ENCODE results near the gene PLEKHJ1.
A peak's percentile ranks its signal among the peaks of the same experiment; 100 is the strongest.

The PLEKHJ1 gene

DNA sequence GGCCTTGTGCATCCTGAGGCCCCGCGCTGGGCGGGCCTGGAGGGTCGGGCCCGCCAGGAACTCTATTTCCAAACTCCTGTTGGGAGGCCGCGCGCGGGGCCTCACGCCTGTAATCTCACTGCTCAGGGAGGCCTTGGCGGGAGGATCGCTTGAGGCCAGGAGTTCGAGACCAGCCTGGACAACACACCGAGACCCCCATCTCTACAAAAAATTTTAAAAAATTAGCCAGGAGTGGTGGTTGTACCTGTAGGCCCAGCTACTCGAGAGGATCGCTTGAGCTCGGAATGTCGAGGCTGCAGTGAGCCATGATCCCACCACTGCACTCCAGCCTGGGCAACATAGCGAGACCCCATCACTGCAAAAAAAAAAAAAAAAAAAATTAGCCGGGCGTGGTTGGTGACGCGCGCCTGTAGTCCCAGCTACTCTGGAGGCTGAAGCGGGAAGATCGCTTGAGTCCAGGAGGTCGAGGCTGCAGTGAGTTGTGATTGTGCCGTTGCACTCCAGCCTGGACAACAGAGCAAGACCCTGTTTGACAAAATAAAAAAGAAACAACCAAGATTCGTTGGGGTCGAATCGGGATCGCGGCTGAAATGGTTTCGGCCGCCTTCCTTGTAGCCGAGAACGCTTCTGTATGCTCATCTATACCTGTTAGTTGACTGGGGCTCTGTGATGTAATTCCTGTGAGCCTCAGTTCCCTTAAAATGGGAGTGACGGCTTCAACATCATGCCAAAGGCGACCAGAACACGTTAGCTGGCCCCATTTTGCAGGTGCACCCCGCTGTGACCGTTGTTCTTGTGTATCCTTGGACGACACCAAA lies 1.1 kb upstream of the PLEKHJ1 start:
- TF ChIP-seq TAF1 (IDR thresholded peaks at IDR 0.05; ENCODE audit: borderline replicate concordance, low read depth, low read length) (no peak), POLR2A (IDR thresholded peaks at IDR 0.05; ENCODE audit: low read depth, low read length) (0 out of 2 replicates have a peak, but pooled peaks have one; percentile 26)
- no peak for FAIRE-seq
- no peak for DNase-seq (ENCODE audit: insufficient read length)

DNA sequence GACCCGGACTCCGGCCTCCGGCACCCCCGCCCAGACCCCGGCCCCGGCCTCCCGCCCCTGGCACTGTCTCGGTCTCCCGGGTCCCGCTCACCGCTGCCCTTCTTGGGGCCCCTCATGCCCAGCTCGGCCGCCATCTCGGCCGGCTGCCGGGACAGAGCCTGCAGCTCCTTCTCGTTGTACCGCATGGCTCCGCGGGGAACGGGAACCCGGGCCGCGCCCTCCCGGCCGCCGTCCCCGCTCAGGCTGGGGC lies 140 bp downstream of the PLEKHJ1 start:
- DNase-seq (ENCODE audit: insufficient read length) (no peak), FAIRE-seq (no peak)
- TF ChIP-seq TAF1 (IDR thresholded peaks at IDR 0.05; ENCODE audit: borderline replicate concordance, low read depth, low read length) (peak; percentile 32; the same call in 1 of the 2 replicates), POLR2A (IDR thresholded peaks at IDR 0.05; ENCODE audit: low read depth, low read length) (peak; percentile 23; the same call in 1 of the 2 replicates), POLR2AphosphoS5 (IDR thresholded peaks at IDR 0.05; ENCODE audit: low read depth, low read length) (peak; percentile 8; the same call in 1 of the 2 replicates)

DNA sequence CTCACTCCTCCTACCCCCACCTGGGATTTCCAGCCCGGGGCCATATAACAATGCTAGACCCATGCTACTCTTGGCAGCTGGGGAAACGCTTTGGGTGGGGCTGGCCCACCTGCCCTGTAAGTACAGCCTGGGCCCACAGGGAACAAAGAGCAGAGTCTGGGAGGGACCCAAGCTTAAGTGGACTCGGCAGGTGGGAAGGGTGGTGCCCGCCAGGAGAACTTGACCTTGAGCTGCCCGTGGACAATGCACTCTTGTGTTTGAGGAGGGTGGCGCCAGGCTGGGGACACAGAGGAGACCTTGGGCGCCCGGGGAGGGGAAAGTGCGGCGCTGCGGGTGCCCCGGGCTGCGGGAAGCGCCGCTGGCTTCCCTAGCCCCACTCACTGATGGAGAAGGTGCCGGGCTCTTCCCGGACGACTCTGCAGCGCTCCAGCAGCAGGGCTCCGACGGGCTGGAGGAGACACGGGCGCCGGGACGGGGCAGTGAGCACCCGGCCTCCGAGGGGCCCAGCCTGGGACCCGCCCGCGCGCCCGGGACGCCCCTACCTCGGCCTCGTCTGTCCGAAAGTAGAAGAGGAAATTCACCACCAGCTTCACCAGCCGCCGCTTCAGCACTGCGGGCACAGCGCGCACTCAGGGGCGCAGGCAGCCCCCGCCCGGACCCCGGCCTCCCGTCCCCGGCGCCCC lies 607 bp downstream of the PLEKHJ1 start:
- FAIRE-seq = peak; percentile 51
- DNase-seq (ENCODE audit: insufficient read length) = no peak
- no peak for TF ChIP-seq TAF1 (IDR thresholded peaks at IDR 0.05; ENCODE audit: borderline replicate concordance, low read depth, low read length)
- no peak for TF ChIP-seq POLR2AphosphoS5 (IDR thresholded peaks at IDR 0.05; ENCODE audit: low read depth, low read length)
- TF ChIP-seq POLR2A (IDR thresholded peaks at IDR 0.05; ENCODE audit: low read depth, low read length) = peak; percentile 28; the same call in 1 of the 2 replicates

DNA sequence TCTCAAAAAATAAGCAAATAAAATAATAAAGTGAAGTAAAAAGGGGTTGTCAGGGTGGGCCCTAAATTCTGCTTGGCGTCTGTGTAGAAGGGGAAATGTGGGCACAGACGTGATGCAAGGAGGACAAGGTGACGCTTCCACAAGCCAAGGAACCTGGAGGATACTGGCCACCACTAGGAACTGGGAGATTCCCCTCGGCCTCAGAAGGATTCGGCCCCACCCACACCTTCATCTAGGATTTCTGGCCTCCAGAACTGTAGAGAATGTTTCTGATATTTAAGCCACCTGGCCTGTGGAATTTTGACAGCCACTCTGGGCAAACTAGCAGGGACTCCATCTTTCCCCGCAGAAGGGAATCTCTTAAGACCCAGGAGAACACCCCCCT lies 1.1 kb downstream of the PLEKHJ1 start:
- TF ChIP-seq TAF1 (IDR thresholded peaks at IDR 0.05; ENCODE audit: borderline replicate concordance, low read depth, low read length) = no peak
- TF ChIP-seq POLR2AphosphoS5 (IDR thresholded peaks at IDR 0.05; ENCODE audit: low read depth, low read length) = no peak
- no peak for TF ChIP-seq POLR2A (IDR thresholded peaks at IDR 0.05; ENCODE audit: low read depth, low read length)
- no peak for FAIRE-seq
- DNase-seq (ENCODE audit: insufficient read length) = no peak

DNA sequence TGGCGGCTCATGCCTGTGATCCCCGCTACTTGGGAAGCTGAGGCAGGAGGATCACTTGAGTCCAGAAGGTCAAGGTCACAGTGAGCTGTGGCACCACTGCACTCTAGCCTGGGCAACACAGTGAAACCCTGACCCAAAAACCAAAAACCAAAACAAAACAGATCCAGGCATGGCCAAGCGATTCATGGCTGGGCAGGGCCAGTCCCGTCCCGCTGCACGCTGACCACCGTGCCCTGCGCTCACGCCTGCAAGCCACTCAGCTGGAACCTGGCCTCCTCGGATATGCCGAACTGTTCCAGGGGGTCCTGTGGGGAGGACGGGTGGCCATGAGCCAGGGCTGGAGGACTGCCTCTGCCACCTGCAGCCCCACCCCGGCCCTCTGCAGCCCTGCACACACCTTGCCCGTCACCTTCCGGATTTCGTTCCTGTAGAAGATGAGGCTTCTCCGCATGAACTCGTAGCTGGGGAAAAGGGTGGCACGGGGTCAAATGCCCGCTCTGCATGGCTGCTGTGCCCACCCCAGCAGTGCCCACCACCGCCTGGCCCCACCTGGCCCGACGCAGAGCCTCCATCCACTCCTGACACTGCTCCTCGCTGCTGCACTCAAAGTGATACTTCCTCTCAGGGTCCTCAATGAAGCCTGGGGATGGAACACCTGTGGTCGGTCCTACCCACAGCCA lies 2.4 kb downstream of the PLEKHJ1 start:
- FAIRE-seq = no peak
- TF ChIP-seq POLR2A (IDR thresholded peaks at IDR 0.05; ENCODE audit: low read depth, low read length) = no peak
- TF ChIP-seq POLR2AphosphoS5 (IDR thresholded peaks at IDR 0.05; ENCODE audit: low read depth, low read length) = 0 out of 2 replicates have a peak, but pooled peaks have one; percentile 16
- DNase-seq (ENCODE audit: insufficient read length) = no peak

DNA sequence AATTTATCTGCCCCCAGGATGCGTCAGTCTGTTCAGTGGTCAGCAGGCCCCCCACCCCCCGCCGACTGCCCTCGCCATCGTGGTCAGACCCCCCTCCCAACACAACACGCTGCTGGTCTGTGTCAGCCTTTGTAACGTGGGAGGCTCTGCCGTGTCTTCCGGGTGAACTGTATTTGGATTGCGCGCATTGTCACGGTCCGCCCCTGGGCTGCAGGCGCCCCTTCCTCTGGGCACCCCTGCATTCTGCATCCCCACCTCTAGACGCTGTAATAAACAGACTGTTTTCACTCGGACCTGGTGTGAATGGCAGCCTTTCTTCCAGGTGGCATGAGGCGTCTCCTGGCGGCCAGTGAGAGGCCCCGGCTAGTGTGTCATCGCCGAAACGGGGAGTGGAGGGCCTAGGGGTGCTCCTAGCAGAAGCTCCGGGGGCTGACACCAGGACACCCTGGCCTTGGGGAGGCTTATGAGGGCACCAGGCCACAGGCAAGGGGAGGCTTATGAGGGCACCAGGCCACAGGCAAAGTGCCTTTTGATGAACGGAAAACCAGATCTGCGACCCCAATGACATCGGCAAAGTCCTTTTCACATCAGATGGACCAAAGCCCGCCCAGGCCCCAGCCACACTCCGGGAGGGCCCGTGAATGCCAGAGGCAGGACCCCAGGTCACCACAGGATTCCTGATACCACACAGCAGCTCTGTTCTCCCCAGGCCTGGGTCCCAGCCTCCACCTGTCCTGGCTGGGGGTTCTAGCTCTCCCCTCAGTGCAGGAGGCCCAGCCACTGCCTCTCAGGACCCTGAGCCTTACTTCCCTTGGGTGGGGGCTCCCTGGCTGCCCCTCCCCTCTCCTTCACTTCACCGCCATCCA lies 3.6 kb downstream of the PLEKHJ1 start:
- DNase-seq (ENCODE audit: insufficient read length) (no peak), FAIRE-seq (no peak)
- TF ChIP-seq POLR2A (IDR thresholded peaks at IDR 0.05; ENCODE audit: low read depth, low read length) = no peak; the same call in none of the 2 replicates
- no peak for TF ChIP-seq TAF1 (IDR thresholded peaks at IDR 0.05; ENCODE audit: borderline replicate concordance, low read depth, low read length)
- TF ChIP-seq POLR2AphosphoS5 (IDR thresholded peaks at IDR 0.05; ENCODE audit: low read depth, low read length) = no peak

DNA sequence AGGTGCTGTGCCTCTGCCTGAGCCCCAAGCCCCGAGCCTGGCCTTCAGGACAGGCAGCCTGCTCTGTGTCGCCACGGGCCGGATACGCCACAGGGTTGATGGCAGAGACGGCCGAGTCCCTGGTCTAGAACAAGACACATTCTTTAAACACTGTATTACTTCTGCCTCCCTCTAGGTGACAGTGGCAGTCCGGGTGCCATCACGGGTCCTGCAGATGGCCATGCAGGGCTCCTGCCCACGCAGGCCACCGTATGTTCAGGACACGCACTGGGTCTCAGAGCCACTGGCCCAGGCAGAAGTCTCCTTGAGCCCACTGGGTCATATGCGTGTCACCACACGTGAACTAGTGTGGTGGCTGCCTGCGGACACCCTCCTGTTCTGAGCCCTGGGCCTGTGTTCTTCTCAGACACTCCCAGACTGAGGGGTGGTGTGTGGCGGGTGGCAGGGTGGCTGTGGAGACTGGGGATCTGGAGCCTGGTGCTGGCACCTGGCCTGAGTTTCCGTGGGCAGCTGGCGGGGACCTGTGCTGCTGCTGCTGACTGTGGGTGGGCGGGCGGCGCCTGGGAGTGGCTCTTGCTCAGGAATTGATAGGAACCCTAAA lies 4.4 kb downstream of the PLEKHJ1 start:
- TF ChIP-seq POLR2AphosphoS5 (IDR thresholded peaks at IDR 0.05; ENCODE audit: low read depth, low read length) (peak; percentile 73), TAF1 (IDR thresholded peaks at IDR 0.05; ENCODE audit: borderline replicate concordance, low read depth, low read length) (no peak), POLR2A (IDR thresholded peaks at IDR 0.05; ENCODE audit: low read depth, low read length) (peak; percentile 44)
- FAIRE-seq (peak; percentile 24), DNase-seq (ENCODE audit: insufficient read length) (no peak)

DNA sequence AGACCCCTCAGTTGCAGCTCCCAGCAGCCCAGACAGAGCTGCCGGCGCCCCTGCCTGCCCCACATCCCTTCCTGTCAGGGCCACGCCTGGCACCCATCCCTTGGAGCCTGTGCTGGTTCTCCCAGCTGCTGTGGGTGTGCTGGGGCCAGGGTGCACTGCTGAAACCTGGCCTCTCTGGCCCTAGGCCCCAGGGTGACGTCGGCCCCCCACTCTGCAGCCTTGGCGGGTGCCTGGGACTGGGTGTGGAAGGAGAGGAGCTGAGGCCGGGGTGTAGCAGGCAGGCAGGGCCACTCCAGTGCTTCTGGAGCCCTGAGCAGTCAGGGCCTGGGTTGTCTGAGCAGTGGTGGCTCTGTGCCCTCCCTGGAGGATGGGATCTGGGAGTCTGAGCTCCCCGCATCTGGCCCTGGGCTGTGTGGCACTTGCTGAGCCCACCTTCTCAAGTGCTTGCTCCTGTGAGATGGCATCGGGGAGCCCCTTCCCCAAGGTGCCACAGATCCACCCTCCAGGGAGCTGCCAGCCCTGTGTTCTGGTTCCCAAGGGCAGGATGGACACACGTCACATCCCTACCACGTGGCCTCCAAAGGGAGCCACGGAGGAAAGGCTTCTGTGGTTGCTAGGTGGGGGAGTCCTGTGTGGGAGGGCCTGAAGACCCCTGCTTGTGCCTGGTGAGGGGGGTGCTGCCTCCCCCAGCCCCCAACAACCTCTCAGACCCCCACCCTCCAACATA lies 5.2 kb downstream of the PLEKHJ1 start:
- DNase-seq (ENCODE audit: insufficient read length) (no peak), FAIRE-seq (no peak)
- TF ChIP-seq POLR2A (IDR thresholded peaks at IDR 0.05; ENCODE audit: low read depth, low read length) = no peak; the same call in 1 of the 2 replicates
- TF ChIP-seq TAF1 (IDR thresholded peaks at IDR 0.05; ENCODE audit: borderline replicate concordance, low read depth, low read length) = no peak
- no peak; the same call in 1 of the 2 replicates for TF ChIP-seq POLR2AphosphoS5 (IDR thresholded peaks at IDR 0.05; ENCODE audit: low read depth, low read length)

DNA sequence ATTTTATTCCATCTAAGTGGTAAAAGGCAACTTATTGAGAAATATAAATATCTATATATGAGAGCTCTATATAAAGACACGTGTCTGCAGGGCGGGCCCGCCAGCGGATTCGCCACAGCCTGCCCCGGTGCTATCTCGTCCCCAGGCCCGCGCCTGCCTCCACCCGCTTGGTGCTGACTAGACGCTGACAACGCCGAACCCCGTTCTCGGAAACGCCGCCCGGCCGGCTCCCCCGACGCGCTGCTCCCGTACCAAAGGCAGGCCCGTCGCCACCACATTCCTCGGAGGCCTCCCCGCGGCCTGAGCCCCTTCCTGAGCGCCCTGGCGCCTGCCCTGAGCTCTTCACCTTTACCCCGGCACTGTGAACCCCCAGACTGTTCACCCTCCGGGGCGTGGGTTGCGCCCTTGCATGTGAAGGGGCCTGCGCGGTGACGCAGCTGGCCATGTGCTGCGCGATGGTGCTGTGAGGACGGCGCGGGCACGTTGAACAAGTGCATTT lies 6.0 kb downstream of the PLEKHJ1 start:
- FAIRE-seq (no peak), DNase-seq (ENCODE audit: insufficient read length) (no peak)
- no peak for TF ChIP-seq POLR2AphosphoS5 (IDR thresholded peaks at IDR 0.05; ENCODE audit: low read depth, low read length)
- no peak for TF ChIP-seq TAF1 (IDR thresholded peaks at IDR 0.05; ENCODE audit: borderline replicate concordance, low read depth, low read length)
- TF ChIP-seq POLR2A (IDR thresholded peaks at IDR 0.05; ENCODE audit: low read depth, low read length) = no peak
